ENCODE results near the gene RPLP2.

GRCh38 chr11:813072-813455, 3.3 kb downstream of the RPLP2 start:
- TF ChIP-seq CTCF (conservative IDR thresholded peaks at IDR 0.05; ENCODE audit: low read depth, low read length) (no peak), POLR2A (IDR thresholded peaks at IDR 0.05; ENCODE audit: low read depth, low read length) (no peak), USF2 (IDR thresholded peaks at IDR 0.05; ENCODE audit: low read depth, low read length) (no peak), RAD21 (IDR thresholded peaks at IDR 0.05; ENCODE audit: low read length) (no peak), RFX5 (IDR thresholded peaks at IDR 0.05; ENCODE audit: low read depth, low read length) (no peak), MXI1 (IDR thresholded peaks at IDR 0.05; ENCODE audit: borderline replicate concordance, low read depth, low read length) (no peak), MAFK (IDR thresholded peaks at IDR 0.05; ENCODE audit: low read depth, low read length) (no peak), NFE2L2 (IDR thresholded peaks at IDR 0.05; ENCODE audit: low read depth, low read length) (no peak)
